K562 (cell line): ENCODE results near the gene PMVK. TPM values are rescaled to one million over a fixed set of nuclear protein-coding genes. Genes with fewer than 3 reads are reported as not detected.

Experiments
- ATAC-seq: fragments of 200-7000 bp; cut with Tn5 transposase; 3 replicates; pipeline ENCODE4 v1.9.1; 2020; ENCODE audit warnings: moderate library complexity
- BruUV-seq: library from RNA; stranded (reverse); fragments of 400-500 nt; replicated peaks from 2 replicates; lab custom pipeline; 2021; lab: Mats Ljungman, UMichigan
- CTCF ChIA-PET: fragments of 300-600 bp; formaldehyde crosslinking; extraction: SDS; loops from one replicate; lab custom pipeline; 2021; ENCODE audit warnings: low intra/inter-chr PET ratio; lab: Yijun Ruan, JAX
- POLR2A ChIA-PET: fragments of 300-600, 350-650 bp; sonication (Branson Sonifier 250); formaldehyde crosslinking; extraction: SDS; loops from one replicate; lab custom pipeline; 2021; ENCODE audit warnings: antibody characterized with exemption, inconsistent platforms; lab: Yijun Ruan, JAX
- DNase-seq, 4 experiments: peaks; one replicate each; pipeline versions ENCODE4 v3.0.0 to v3.0.0-alpha.2; 2011 to 2018; ENCODE audit warnings: low spot score in 3 of 4, mixed read lengths in 3 of 4; ENCODE audit errors: extremely low read depth in 1 of 4
- FAIRE-seq: peaks from 2 replicates; lab custom pipeline; 2011; peaks lifted over from hg19 to GRCh38; lab: Jason Lieb, UNC
- H2AFZ ChIP-seq: 2 replicates; pipeline ENCODE4 v1.6.0; 2011; ENCODE audit warnings: low read depth, low read length, control low read depth, inconsistent platforms
- H3K27ac ChIP-seq: fragments of 200-600 bp; 3 replicates; pipeline ENCODE4 v1.8.0; 2011; ENCODE audit warnings: low read depth, mild to moderate bottlenecking, control low read depth, inconsistent platforms, low read length, moderate library complexity, mixed read lengths; ENCODE audit errors: extremely low read depth
- H3K27me3 ChIP-seq, 2 experiments: fragments of 300-600 bp in 1 of 2; 2 replicates in 1 of 2; 3 replicates in 1 of 2; pipeline versions ENCODE4 v1.6.0 to v1.8.0; 2011; ENCODE audit warnings: inconsistent platforms in 2 of 2, low read length in 2 of 2, mild to moderate bottlenecking in 1 of 2, mixed read lengths in 1 of 2, moderate library complexity in 1 of 2; ENCODE audit not compliant: control insufficient read depth in 2 of 2, insufficient read depth in 2 of 2
- H3K36me3 ChIP-seq: fragments of 300-600 bp; 3 replicates; pipeline ENCODE4 v1.8.0; 2011; ENCODE audit warnings: mild to moderate bottlenecking, low read length, inconsistent platforms; ENCODE audit not compliant: control insufficient read depth, insufficient read depth
- H3K4me1 ChIP-seq, 2 experiments: fragments of 200-600 bp in 1 of 2; replicated peaks in 1 of 2; 2 replicates in 1 of 2; 3 replicates in 1 of 2; pipeline versions ENCODE4 v1.5.1 to v1.8.0; 2011; ENCODE audit warnings: inconsistent platforms in 2 of 2, low read length in 2 of 2, mild to moderate bottlenecking in 1 of 2, mixed read lengths in 1 of 2, moderate library complexity in 1 of 2; ENCODE audit not compliant: control insufficient read depth in 2 of 2, insufficient read depth in 2 of 2
- H3K4me2 ChIP-seq: 2 replicates; pipeline ENCODE4 v1.6.1; 2011; ENCODE audit warnings: low read length, control low read depth, inconsistent platforms, mixed read lengths; ENCODE audit not compliant: insufficient read depth
- H3K4me3 ChIP-seq: fragments of 200-600 bp; sonication (generic), shearing (Covaris generic); 2 replicates; pipeline ENCODE4 v1.5.1; 2016; ENCODE audit warnings: control low read depth, inconsistent platforms
- H3K79me2 ChIP-seq: fragments of 200-600 bp; 3 replicates; pipeline ENCODE4 v1.8.0; 2011; ENCODE audit warnings: low read length, inconsistent platforms; ENCODE audit not compliant: control insufficient read depth, insufficient read depth
- H3K9ac ChIP-seq, 2 experiments: 2 replicates each; pipeline versions ENCODE4 v1.6.0 to v1.6.1; 2011; ENCODE audit warnings: low read depth in 2 of 2, low read length in 2 of 2, control low read depth in 1 of 2, inconsistent platforms in 1 of 2, mild to moderate bottlenecking in 1 of 2, mixed read lengths in 1 of 2; ENCODE audit not compliant: insufficient read depth in 1 of 2
- H3K9me1 ChIP-seq: one replicate; pipeline ENCODE4 v1.6.0; 2011; ENCODE audit warnings: inconsistent platforms, mild to moderate bottlenecking, low read length, moderate library complexity; ENCODE audit not compliant: control insufficient read depth, insufficient read depth
- H3K9me3 ChIP-seq: replicated peaks from 2 replicates; pipeline ENCODE4 v1.5.1; 2011; ENCODE audit warnings: low read depth, low read length, inconsistent platforms; ENCODE audit not compliant: control insufficient read depth, insufficient read depth
- H4K20me1 ChIP-seq: replicated peaks from 2 replicates; pipeline ENCODE4 v1.6.1; 2011; ENCODE audit warnings: low read length, inconsistent platforms, mixed read lengths; ENCODE audit not compliant: control insufficient read depth, insufficient read depth
- KLF1 ChIP-seq: fragments of 450-650 bp; IDR thresholded peaks from 2 replicates; pipeline ENCODE4 v1.6.1; 2016; ENCODE audit warnings: missing genetic modification characterization, missing compliant biosample characterization
- NKRF ChIP-seq: fragments of 450-650 bp; IDR thresholded peaks from 2 replicates; pipeline ENCODE4 v1.6.1; 2016; ENCODE audit warnings: borderline replicate concordance
- PRDM10 ChIP-seq: fragments of 450-650 bp; IDR thresholded peaks from 2 replicates; pipeline ENCODE4 v1.6.1; 2018; ENCODE audit not compliant: partially characterized antibody
- SRSF1 ChIP-seq: fragments of 200-400 bp; formaldehyde crosslinking; IDR thresholded peaks from 2 replicates; pipeline ENCODE4 v1.6.1; 2017; ENCODE audit warnings: mild to moderate bottlenecking, low read depth, low read length, moderate library complexity
- THRAP3 ChIP-seq: fragments of 450-650 bp; IDR thresholded peaks from 2 replicates; pipeline ENCODE4 v1.6.1; 2016; ENCODE audit warnings: mild to moderate bottlenecking, inconsistent platforms, borderline replicate concordance
- VEZF1 ChIP-seq: fragments of 200-800 bp; sonication (Bioruptor generic); IDR thresholded peaks from 2 replicates; pipeline ENCODE4 v1.6.1; 2017; ENCODE audit warnings: missing genetic modification characterization, missing compliant biosample characterization
- YBX1 ChIP-seq: fragments of 450-650 bp; IDR thresholded peaks from 2 replicates; pipeline ENCODE4 v1.7.1; 2016; ENCODE audit warnings: mild to moderate bottlenecking
- WGBS: fragments of 100-300 bp; shearing (Covaris generic); methylation state at CpG from one replicate; pipeline ENCODE4 v1.1.6; 2016; ENCODE audit warnings: low coverage, mixed read lengths; ENCODE audit not compliant: insufficient coverage; ENCODE audit errors: missing lambda C conversion rate; 5-methylcytosine and 5-hydroxymethylcytosine counted together
- in situ Hi-C: fragments of 300-500 bp; cut with MboI; formaldehyde crosslinking; loops from 4 replicates; pipeline ENCODE4 v1.15.0; 2018; ENCODE audit warnings: inconsistent platforms, mixed read lengths
- intact Hi-C: fragments of 100-400 bp; cut with micrococcal nuclease; formaldehyde crosslinking; loops from 2 replicates; pipeline ENCODE4 v1.14.2; 2022
- polyA plus RNA-seq, 8 experiments: library from polyadenylated mRNA; depleted of rRNA in 4 of 8; stranded (reverse) in 5 of 8; unstranded in 3 of 8; fragments of >200 nt; fragmentation: Nextera tagmentation in 2 of 8; fragmentation: Illumina TruSeq in 1 of 8; extraction: Ambion mirVana in 2 of 8; extraction: Trizol in 1 of 8; gene quantifications; 2 replicates each; pipeline versions ENCODE4 v1.2.1 to v1.2.3, GENCODE V29; 2011 to 2014; ENCODE audit warnings: inconsistent platforms in 1 of 8, missing spikeins in 1 of 8
- total RNA-seq, 7 experiments: library from RNA; depleted of rRNA in 6 of 7; stranded (reverse); fragments of >200 nt in 6 of 7; fragmentation: Illumina TruSeq in 2 of 7; extraction: Trizol in 2 of 7; gene quantifications; 2 replicates each; pipeline versions ENCODE4 v1.2.1 to v1.2.3, GENCODE V29; 2011 to 2021; ENCODE audit warnings: low replicate concordance in 1 of 7
- TF ChIP-seq, protein P1 (sequence below): sonication (generic); formaldehyde crosslinking; IDR thresholded peaks from 2 replicates; pipeline ENCODE4 v1.8.1; 2023; ENCODE audit warnings: mild to moderate bottlenecking, missing genetic modification reagents

The PMVK gene
- total and polyA plus RNA-seq, 9 of the 15 experiments (the other 6 are each of a cell fraction or from before 2014, with no cell fraction given), result 1.1 to 15.3 (median 6.3) TPM

DNA sequence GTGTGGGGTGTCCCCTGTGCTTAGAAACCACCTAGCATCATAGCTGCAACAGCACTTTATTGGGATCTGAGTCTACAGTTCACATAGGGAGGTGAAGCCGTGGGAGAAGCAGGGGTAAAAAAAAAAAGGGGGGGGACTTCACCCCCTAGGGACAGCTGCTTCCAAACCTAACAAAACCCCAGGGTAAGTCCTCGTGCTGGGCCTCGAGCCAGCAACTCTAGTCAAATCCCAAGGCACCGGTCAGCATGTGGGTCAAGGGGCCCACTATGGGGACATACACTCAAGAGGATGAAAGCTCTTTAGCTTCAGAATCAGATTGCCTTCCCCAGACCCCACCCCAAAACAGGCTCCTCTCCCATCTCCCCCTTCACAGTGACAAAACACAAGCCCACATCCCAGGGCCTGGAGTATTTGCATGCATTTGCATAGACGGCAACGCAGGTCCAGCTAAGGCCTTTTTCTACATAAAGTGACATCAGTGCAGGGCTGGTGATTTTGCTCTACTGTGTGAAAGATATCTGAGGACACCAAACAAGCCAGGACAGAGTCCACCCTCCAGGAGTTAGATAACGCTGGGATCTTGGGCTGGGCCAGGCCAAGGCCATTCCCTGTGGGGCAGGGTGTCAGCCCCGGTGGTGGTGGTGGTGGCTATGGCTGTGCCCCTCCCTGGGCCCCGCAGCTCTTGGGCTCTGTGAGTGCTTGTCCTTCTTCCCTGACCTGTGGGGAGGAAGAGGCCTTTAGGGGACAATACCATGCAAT is 8.1 kb upstream of the PMVK start:
- H3K4me1 ChIP-seq, result peaks cover 28 to 60% of the 10 kb centered on the region in 2 experiments; a peak in 4 of 5 replicates

More for the DNA sequence above, 8.1 kb upstream of the PMVK start:
- Histone ChIP-seq H3K27ac (peak overlapping the region; percentile 44; the same call in 1 of the 3 replicates), H2AFZ (0 out of 2 replicates have a peak overlapping the region, but pooled peaks have one; percentile 34), H3K4me3 (no peak overlapping the region), H3K4me2 (no peak overlapping the region; the same call in 1 of the 2 replicates), H3K9ac (peak overlapping the region in 1 of 2 experiments; percentile 81; a peak in 1 of 4 replicates), H3K9me1 (no peaks in the 10 kb centered on the region), H3K9me3 (no peaks in the 10 kb centered on the region), H3K27me3 (no peaks in the 10 kb centered on the region), H4K20me1 (0 out of 2 replicates have a peak, but pooled peaks cover 3% of the 10 kb centered on the region), H3K36me3 (no peaks in the 10 kb centered on the region), H3K79me2 (no peaks in the 10 kb centered on the region)
- no TSS peak for BruUV-seq
- no peak for FAIRE-seq
- POLR2A ChIA-PET, result interaction anchor here (0.6 to 1.5 kb wide), 3 partner anchors 7 to 408 kb away, joined by 3 to 7 read pairs (median 4); partner anchors contain the start of gene SHC1
- in situ Hi-C loops (no loop called here), intact Hi-C loops (no loop called here)
- DNase-seq, result peak in 1 of 4 experiments; percentile 39
- CTCF ChIA-PET, result interaction anchor here (0.6 to 1.4 kb wide), 5 partner anchors 38 to 411 kb away, joined by 3 to 4 read pairs (median 3); no protein-coding TSS in a partner anchor
- peak; percentile 44 for ATAC-seq
- 0 out of 2 replicates have a peak, but pooled peaks have one; percentile 23 for TF ChIP-seq VEZF1 (CRISPR knock-in tag)
- TF ChIP-seq THRAP3, result no peak
- TF ChIP-seq SRSF1, result no peak
- no peak for TF ChIP-seq KLF1 (tag)
- TF ChIP-seq, protein P1, sequence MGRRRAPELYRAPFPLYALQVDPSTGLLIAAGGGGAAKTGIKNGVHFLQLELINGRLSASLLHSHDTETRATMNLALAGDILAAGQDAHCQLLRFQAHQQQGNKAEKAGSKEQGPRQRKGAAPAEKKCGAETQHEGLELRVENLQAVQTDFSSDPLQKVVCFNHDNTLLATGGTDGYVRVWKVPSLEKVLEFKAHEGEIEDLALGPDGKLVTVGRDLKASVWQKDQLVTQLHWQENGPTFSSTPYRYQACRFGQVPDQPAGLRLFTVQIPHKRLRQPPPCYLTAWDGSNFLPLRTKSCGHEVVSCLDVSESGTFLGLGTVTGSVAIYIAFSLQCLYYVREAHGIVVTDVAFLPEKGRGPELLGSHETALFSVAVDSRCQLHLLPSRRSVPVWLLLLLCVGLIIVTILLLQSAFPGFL, result no peak
- peak; percentile 88 for TF ChIP-seq PRDM10
- no peak for TF ChIP-seq YBX1
- TF ChIP-seq NKRF, result no peak
- WGBS, result 32% methylated on average over 8 of the region's 9 CpGs
